Suprapubic skin (tissue), 4 donors: ENCODE results near the gene P2RX6. TPM values are rescaled to one million over a fixed set of nuclear protein-coding genes. Genes with fewer than 3 reads are reported as not detected.
"Not testable (repeated sequence)": the region's sequence is repeated elsewhere in the genome, so short reads cannot be mapped to it uniquely, and the experiment has no call there.

Experiments used
- DNase-seq, 2 donors: peaks; one replicate each; pipeline ENCODE4 v3.0.0-alpha.2; 2019; ENCODE audit warnings: low spot score in 2 of 2
- H3K27ac ChIP-seq: fragments of 200-600 bp; sonication (generic); one replicate; pipeline ENCODE4 v1.5.1; 2019
- H3K27me3 ChIP-seq: fragments of 200-600 bp; sonication (generic); one replicate; pipeline ENCODE4 v1.5.1; 2019
- H3K36me3 ChIP-seq: fragments of 200-600 bp; sonication (generic); one replicate; pipeline ENCODE4 v1.5.1; 2019
- H3K4me1 ChIP-seq: fragments of 200-600 bp; sonication (generic); one replicate; pipeline ENCODE4 v1.5.1; 2019
- H3K4me3 ChIP-seq: fragments of 200-600 bp; sonication (generic); one replicate; pipeline ENCODE4 v1.5.1; 2019; ENCODE audit warnings: mild to moderate bottlenecking
- H3K9me3 ChIP-seq: fragments of 200-600 bp; sonication (generic); one replicate; pipeline ENCODE4 v1.5.1; 2019
- CTCF ChIP-seq, 2 donors: fragments of 200-600 bp in 1 of 2; fragments of 450-650 bp in 1 of 2; sonication (generic) in 1 of 2; IDR thresholded peaks; one replicate each; pipeline ENCODE4 v1.5.1; 2016 to 2019; ENCODE audit warnings: antibody characterized with exemption in 2 of 2, mild to moderate bottlenecking in 1 of 2, moderate library complexity in 1 of 2
- EP300 ChIP-seq: sonication (generic); formaldehyde crosslinking; IDR thresholded peaks from one replicate; pipeline ENCODE4 v1.6.1; 2017; ENCODE audit warnings: antibody characterized with exemption
- POLR2A ChIP-seq, 2 donors: fragments of 450-650 bp; IDR thresholded peaks; one replicate each; pipeline ENCODE4 v1.6.1; 2017; ENCODE audit warnings: antibody characterized with exemption in 2 of 2, mild to moderate bottlenecking in 2 of 2, moderate library complexity in 2 of 2
- POLR2AphosphoS5 ChIP-seq, 3 donors: sonication (generic); formaldehyde crosslinking; IDR thresholded peaks; one replicate each; pipeline ENCODE4 v1.6.1; 2017; ENCODE audit warnings: antibody characterized with exemption in 3 of 3
- WGBS: methylation state at CpG from one replicate; pipeline ENCODE4 v1.1.5; 2018; 5-methylcytosine and 5-hydroxymethylcytosine counted together
- total RNA-seq, 4 donors: library from RNA; depleted of rRNA; stranded (reverse); fragments of >200 nt; gene quantifications; one replicate each; pipeline ENCODE4 v1.1.0, GENCODE V29; 2016

P2RX6 gene
- total RNA-seq, 4 donors from 2014 or later: 0.21 to 3.1 (median 1.0) TPM

- WGBS: 81% methylated on average over 8 of the region's 8 CpGs
- H3K9me3 ChIP-seq: no peaks in the 10 kb centered on the region
Observed at GRCh38 chr22:21052715-21053459, 37.9 kb downstream of the P2RX6 start.

GRCh38 chr22:21054046-21054713, 39.2 kb downstream of the P2RX6 start:
- no peaks in the 10 kb centered on the region for H3K4me1 ChIP-seq
- DNase-seq: no peak
- peaks cover 11% of the 10 kb centered on the region for H3K27me3 ChIP-seq
- 92% methylated on average over 13 of the region's 15 CpGs for WGBS
- no peak for TF ChIP-seq POLR2AphosphoS5 (IDR thresholded peaks at IDR 0.05)
- no peaks in the 10 kb centered on the region for H3K36me3 ChIP-seq
- H3K9me3 ChIP-seq: no peaks in the 10 kb centered on the region
- H3K27ac ChIP-seq: no peak overlapping the region
- no peak overlapping the region for H3K4me3 ChIP-seq

More at GRCh38 chr22:21052715-21053459, 37.9 kb downstream of the P2RX6 start:
- no peak for TF ChIP-seq POLR2A (IDR thresholded peaks at IDR 0.05)
- TF ChIP-seq EP300: no peak
- TF ChIP-seq POLR2AphosphoS5 (IDR thresholded peaks at IDR 0.05): no peak
- TF ChIP-seq CTCF (IDR thresholded peaks at IDR 0.05): no peak
- Histone ChIP-seq H3K36me3 (no peaks in the 10 kb centered on the region), H3K27me3 (peaks cover 11% of the 10 kb centered on the region), H3K27ac (no peak overlapping the region), H3K4me1 (no peaks in the 10 kb centered on the region), H3K4me3 (no peak overlapping the region)
- no peak for DNase-seq

GRCh38 chr22:21054714-21055563, 40.0 kb downstream of the P2RX6 start:
- 82% methylated on average over 7 of the region's 11 CpGs for WGBS
- TF ChIP-seq POLR2A (IDR thresholded peaks at IDR 0.05) (no peak), EP300 (no peak), POLR2AphosphoS5 (IDR thresholded peaks at IDR 0.05) (no peak), CTCF (IDR thresholded peaks at IDR 0.05) (no peak)

GRCh38 chr22:21055564-21055834, 40.5 kb downstream of the P2RX6 start:
- Histone ChIP-seq H3K27ac (no peak overlapping the region), H3K27me3 (peaks cover 11% of the 10 kb centered on the region), H3K9me3 (no peaks in the 10 kb centered on the region), H3K4me3 (no peak overlapping the region), H3K36me3 (no peaks in the 10 kb centered on the region), H3K4me1 (no peaks in the 10 kb centered on the region)
- TF ChIP-seq CTCF (IDR thresholded peaks at IDR 0.05): no peak
- TF ChIP-seq POLR2A (IDR thresholded peaks at IDR 0.05): no peak
- no peak for TF ChIP-seq POLR2AphosphoS5 (IDR thresholded peaks at IDR 0.05)
- TF ChIP-seq EP300: no peak
- 60% methylated on average over 2 of the region's 4 CpGs for WGBS
- no peak for DNase-seq

More at GRCh38 chr22:21054714-21055563, 40.0 kb downstream of the P2RX6 start:
- no peaks in the 10 kb centered on the region for H3K4me1 ChIP-seq
- no peaks in the 10 kb centered on the region for H3K9me3 ChIP-seq
- peaks cover 11% of the 10 kb centered on the region for H3K27me3 ChIP-seq
- no peak overlapping the region for H3K4me3 ChIP-seq
- no peak overlapping the region for H3K27ac ChIP-seq
- no peak for DNase-seq
- H3K36me3 ChIP-seq: no peaks in the 10 kb centered on the region

- 59% methylated on average over 7 of the region's 7 CpGs for WGBS
- H3K27ac ChIP-seq: no peak overlapping the region
- TF ChIP-seq POLR2AphosphoS5 (IDR thresholded peaks at IDR 0.05): no peak
- TF ChIP-seq EP300: no peak
- no peak for TF ChIP-seq CTCF (IDR thresholded peaks at IDR 0.05)
- no peak for TF ChIP-seq POLR2A (IDR thresholded peaks at IDR 0.05)
- peaks cover 11% of the 10 kb centered on the region for H3K27me3 ChIP-seq
- H3K4me1 ChIP-seq: no peaks in the 10 kb centered on the region
- no peak overlapping the region for H3K4me3 ChIP-seq
- no peaks in the 10 kb centered on the region for H3K9me3 ChIP-seq
- DNase-seq: no peak
- no peaks in the 10 kb centered on the region for H3K36me3 ChIP-seq
Observed at GRCh38 chr22:21055880-21056319, 40.9 kb downstream of the P2RX6 start.

- H3K27me3 ChIP-seq, H3K4me1 ChIP-seq, H3K27ac ChIP-seq, H3K36me3 ChIP-seq, H3K9me3 ChIP-seq, H3K4me3 ChIP-seq: not testable (repeated sequence)
- DNase-seq: peak in 1 of 2 donors; percentile 13
- WGBS: 81% methylated on average over 5 of the region's 8 CpGs
Observed at GRCh38 chr22:21060363-21060762, 45.4 kb downstream of the P2RX6 start.

GRCh38 chr22:21061660-21062321, 46.8 kb downstream of the P2RX6 start:
- not testable (repeated sequence) for H3K9me3 ChIP-seq, H3K4me1 ChIP-seq, H3K27ac ChIP-seq, H3K4me3 ChIP-seq, DNase-seq, H3K27me3 ChIP-seq, H3K36me3 ChIP-seq
- WGBS: 89% methylated on average over 18 of the region's 18 CpGs

GRCh38 chr22:21064425-21064824, 49.5 kb downstream of the P2RX6 start:
- not testable (repeated sequence) for H3K36me3 ChIP-seq, H3K4me1 ChIP-seq, H3K9me3 ChIP-seq, DNase-seq, H3K27ac ChIP-seq, H3K4me3 ChIP-seq, H3K27me3 ChIP-seq
- 67% methylated on average over 11 of the region's 11 CpGs for WGBS
